Left ventricle myocardium inferior (tissue), 1 donor: ENCODE results near the gene KIF6. TPM values are rescaled to one million over a fixed set of nuclear protein-coding genes. Genes with fewer than 3 reads are reported as not detected.

Experiments
- DNase-seq: peaks from one replicate; pipeline ENCODE4 v3.0.0-alpha.2; 2020
- H3K27ac ChIP-seq: fragments of 200-600 bp; replicated peaks from 2 replicates; pipeline ENCODE4 v1.8.0; 2021
- H3K27me3 ChIP-seq: fragments of 200-600 bp; 2 replicates; pipeline ENCODE4 v1.8.0; 2021; ENCODE audit warnings: low read depth
- H3K36me3 ChIP-seq: fragments of 200-600 bp; 2 replicates; pipeline ENCODE4 v1.8.0; 2021
- H3K4me1 ChIP-seq: fragments of 200-600 bp; 2 replicates; pipeline ENCODE4 v1.8.0; 2021
- H3K4me3 ChIP-seq: fragments of 200-600 bp; 2 replicates; pipeline ENCODE4 v1.8.0; 2021; ENCODE audit warnings: mild to moderate bottlenecking, moderate library complexity
- H3K9me3 ChIP-seq: fragments of 200-600 bp; replicated peaks from 2 replicates; pipeline ENCODE4 v1.8.0; 2021
- intact Hi-C: fragments of 100-400 bp; cut with micrococcal nuclease; formaldehyde crosslinking; loops from one replicate; pipeline ENCODE4 v1.11.0; 2022
- total RNA-seq: library from RNA; stranded (reverse); fragmentation: NEBNext Ultra II Directional; extraction: Animal tissue kit (Norgen Biotek cat#: 25700); gene quantifications from one replicate; pipeline ENCODE4 v1.2.1, GENCODE V29; 2021
- TF ChIP-seq, protein P1 (sequence below): fragments of 200-600 bp; IDR thresholded peaks from 2 replicates; pipeline ENCODE4 v1.8.0; 2021; ENCODE audit warnings: antibody characterized with exemption, mild to moderate bottlenecking, borderline replicate concordance
- donor health status: DM: no; HTN: yes; CAD: no; lungs with severe emphysema.

KIF6 gene
- total RNA-seq, 1 donor from 2014 or later, result 0.69 TPM

DNA sequence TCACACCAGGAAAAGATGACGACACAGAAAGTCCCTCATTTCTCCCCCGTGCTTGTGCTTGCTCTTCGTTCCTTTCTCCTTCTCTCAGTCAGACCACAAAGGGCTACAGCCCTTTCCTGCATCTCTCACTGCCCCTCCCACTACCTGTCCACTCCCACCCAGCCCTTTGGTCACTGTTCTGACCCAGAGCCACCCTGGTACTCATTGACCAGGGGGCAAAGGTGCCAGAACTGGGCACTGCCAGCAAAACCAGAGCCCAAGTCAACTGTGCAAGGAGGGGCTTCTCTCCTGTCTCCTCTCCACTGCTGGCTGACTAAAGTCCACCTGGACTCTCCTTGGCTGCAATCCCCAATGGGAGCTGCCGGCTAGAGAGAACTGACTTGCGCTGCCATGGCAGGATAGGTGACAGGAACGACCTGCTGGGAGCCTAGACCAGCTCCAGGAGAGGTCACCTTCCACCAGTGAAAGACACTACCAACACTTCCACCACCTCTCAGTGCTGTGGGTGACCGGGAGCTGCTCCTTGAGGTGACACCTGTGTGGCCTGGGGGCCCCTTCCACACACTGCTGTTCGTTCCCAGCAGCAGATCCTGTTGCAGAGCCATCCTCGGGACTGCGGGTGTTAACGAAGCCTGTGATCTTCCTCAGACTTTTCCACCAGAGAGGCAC lies 443.8 kb downstream of the KIF6 start:
- Histone ChIP-seq H3K4me3 (no peak overlapping the region), H3K27ac (no peak overlapping the region), H3K27me3 (peaks cover 39% of the 10 kb centered on the region), H3K36me3 (no peaks in the 10 kb centered on the region), H3K9me3 (no peaks in the 10 kb centered on the region), H3K4me1 (no peaks in the 10 kb centered on the region)
- intact Hi-C loops, result no loop called here
- no peak for DNase-seq
- TF ChIP-seq, protein P1, sequence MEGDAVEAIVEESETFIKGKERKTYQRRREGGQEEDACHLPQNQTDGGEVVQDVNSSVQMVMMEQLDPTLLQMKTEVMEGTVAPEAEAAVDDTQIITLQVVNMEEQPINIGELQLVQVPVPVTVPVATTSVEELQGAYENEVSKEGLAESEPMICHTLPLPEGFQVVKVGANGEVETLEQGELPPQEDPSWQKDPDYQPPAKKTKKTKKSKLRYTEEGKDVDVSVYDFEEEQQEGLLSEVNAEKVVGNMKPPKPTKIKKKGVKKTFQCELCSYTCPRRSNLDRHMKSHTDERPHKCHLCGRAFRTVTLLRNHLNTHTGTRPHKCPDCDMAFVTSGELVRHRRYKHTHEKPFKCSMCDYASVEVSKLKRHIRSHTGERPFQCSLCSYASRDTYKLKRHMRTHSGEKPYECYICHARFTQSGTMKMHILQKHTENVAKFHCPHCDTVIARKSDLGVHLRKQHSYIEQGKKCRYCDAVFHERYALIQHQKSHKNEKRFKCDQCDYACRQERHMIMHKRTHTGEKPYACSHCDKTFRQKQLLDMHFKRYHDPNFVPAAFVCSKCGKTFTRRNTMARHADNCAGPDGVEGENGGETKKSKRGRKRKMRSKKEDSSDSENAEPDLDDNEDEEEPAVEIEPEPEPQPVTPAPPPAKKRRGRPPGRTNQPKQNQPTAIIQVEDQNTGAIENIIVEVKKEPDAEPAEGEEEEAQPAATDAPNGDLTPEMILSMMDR, result no peak

DNA sequence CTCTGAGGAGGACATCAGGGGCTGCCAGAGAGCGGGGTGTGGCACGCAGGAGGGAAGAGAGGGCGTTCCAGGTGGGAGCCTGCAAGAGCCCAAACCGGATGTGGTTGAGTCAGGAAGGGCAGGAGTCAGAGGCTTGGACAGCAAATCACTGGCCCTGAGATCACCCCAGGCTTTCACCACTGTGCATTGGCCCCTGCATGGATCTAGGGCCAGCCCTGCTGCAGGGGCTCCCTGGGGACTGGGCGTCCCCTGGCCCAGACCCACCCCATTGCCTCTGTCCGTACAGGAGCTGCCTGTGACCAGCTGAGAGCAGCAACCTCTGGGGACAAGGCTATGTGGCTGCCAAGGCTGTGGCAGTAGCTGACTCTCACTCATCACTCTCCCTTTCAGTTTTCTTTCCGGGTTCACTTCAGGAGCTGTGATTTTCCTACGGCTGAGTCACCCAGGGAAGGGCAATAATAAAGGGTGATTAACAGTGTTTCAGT lies 444.9 kb downstream of the KIF6 start:
- peaks cover 39% of the 10 kb centered on the region for H3K27me3 ChIP-seq
- no peaks in the 10 kb centered on the region for H3K36me3 ChIP-seq
- TF ChIP-seq, protein P1, result no peak
- H3K4me1 ChIP-seq, result no peaks in the 10 kb centered on the region
- intact Hi-C loops, result no loop called here
- H3K4me3 ChIP-seq, result no peak overlapping the region
- no peak overlapping the region for H3K27ac ChIP-seq
- no peak for DNase-seq
- H3K9me3 ChIP-seq, result no peaks in the 10 kb centered on the region

Other genes with a start within 250 kb of the KIF6 start
- gene DAAM2, start 67.0 kb upstream of the KIF6 start, total RNA-seq, result 19.1 TPM
- 28.6 TPM for gene MOCS1, start 209.1 kb upstream of the KIF6 start, total RNA-seq